Hair follicle dermal papilla cell (primary cell): ENCODE data around the gene SPATA21. TPM values are rescaled to one million over a fixed set of nuclear protein-coding genes. Genes with fewer than 3 reads are reported as not detected.

Experiments
- total RNA-seq: library from RNA; depleted of rRNA; stranded (reverse); fragments of >200 nt; gene quantifications from 2 replicates; pipeline ENCODE4 v1.2.3, GENCODE V29; 2012

Gene SPATA21
- total RNA-seq = not detected in 2 replicates

DNA sequence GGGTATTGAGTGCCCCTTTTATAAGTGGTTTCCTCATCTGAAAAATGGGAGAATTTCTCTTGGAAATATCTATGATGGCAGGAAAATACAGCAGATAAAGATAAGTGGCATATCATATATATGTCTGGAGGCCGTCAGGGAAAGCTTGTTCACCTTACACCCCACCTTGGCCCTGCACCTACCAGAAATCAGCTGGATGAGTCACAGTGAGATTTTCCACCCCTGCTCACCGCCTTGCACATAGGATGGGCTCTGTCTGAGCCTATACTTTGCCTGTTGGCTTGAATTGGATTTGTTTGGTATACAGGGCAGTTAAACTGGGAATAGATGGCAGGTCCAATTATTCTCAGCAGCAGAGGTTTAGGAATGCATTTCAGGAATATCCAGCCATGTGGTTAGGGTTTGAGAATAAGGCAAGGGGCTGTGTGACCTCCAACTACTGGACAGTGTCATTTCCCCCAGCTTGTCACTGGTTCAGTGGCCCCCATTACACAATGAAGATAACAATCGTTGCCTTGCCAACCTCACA, at the start of gene SPATA21:
TSS of gene SPATA21 (minus strand) at position 479 of the 529 bp plus-strand sequence. CDS start 6,053 bp downstream, outside the sequence.

GRCh38 chr1:16440470-16441281, 3.5 kb upstream of the SPATA21 start, which contains the start of gene NECAP2:
NECAP2 (plus strand) TSS chr1:16440724; CDS start chr1:16440762, 38 bp downstream.

GRCh38 chr1:16366722-16367257, 70.4 kb downstream of the SPATA21 start, which contains the start of gene SZRD1:
SZRD1 (plus strand) TSS chr1:16367242; CDS start chr1:16367258, 16 bp downstream.

GRCh38 chr1:16351994-16352841, 85.0 kb downstream of the SPATA21 start, which contains the start of gene FBXO42:
FBXO42 (minus strand) TSS chr1:16352480; CDS start chr1:16315418, 37,062 bp downstream.

Other genes with a start within 250 kb of the SPATA21 start
- gene ARHGEF19, start 224.8 kb downstream of the SPATA21 start, total RNA-seq = 8.3 and 9.1 TPM in 2 replicates
- 10.7 and 16.2 TPM in 2 replicates for gene CPLANE2, start 200.2 kb downstream of the SPATA21 start, total RNA-seq
- gene FBXO42, start 84.9 kb downstream of the SPATA21 start, total RNA-seq = 18.9 and 23.2 TPM in 2 replicates
- 80.6 and 90.2 TPM in 2 replicates for gene SZRD1, start 70.2 kb downstream of the SPATA21 start, total RNA-seq
- 89.7 and 93.3 TPM in 2 replicates for gene NECAP2, start 3.3 kb upstream of the SPATA21 start, total RNA-seq
- gene RNU1-1, start 76.9 kb upstream of the SPATA21 start, total RNA-seq = under 0.01 TPM in 2 replicates
- 62.9 and 88.4 TPM in 2 replicates for gene NBPF1, start 176.1 kb upstream of the SPATA21 start, total RNA-seq
- gene RNU1-3, start 229.5 kb upstream of the SPATA21 start, total RNA-seq = under 0.01 TPM in 2 replicates